Skin of body (tissue), 2 donors: ENCODE data around the gene KIAA0825. TPM values are rescaled to one million over a fixed set of nuclear protein-coding genes. Genes with fewer than 3 reads are reported as not detected.

Source experiments
- DNase-seq: peaks from one replicate; lab custom pipeline; 2025; lab: John Stamatoyannopoulos, UW
- total RNA-seq: library from RNA; depleted of rRNA; stranded (reverse); fragments of >200 nt; gene quantifications from one replicate; pipeline ENCODE4 v1.2.3, GENCODE V29; 2014

Gene KIAA0825
- total RNA-seq, 1 donor from 2014 or later, result 13.4 TPM

DNA sequence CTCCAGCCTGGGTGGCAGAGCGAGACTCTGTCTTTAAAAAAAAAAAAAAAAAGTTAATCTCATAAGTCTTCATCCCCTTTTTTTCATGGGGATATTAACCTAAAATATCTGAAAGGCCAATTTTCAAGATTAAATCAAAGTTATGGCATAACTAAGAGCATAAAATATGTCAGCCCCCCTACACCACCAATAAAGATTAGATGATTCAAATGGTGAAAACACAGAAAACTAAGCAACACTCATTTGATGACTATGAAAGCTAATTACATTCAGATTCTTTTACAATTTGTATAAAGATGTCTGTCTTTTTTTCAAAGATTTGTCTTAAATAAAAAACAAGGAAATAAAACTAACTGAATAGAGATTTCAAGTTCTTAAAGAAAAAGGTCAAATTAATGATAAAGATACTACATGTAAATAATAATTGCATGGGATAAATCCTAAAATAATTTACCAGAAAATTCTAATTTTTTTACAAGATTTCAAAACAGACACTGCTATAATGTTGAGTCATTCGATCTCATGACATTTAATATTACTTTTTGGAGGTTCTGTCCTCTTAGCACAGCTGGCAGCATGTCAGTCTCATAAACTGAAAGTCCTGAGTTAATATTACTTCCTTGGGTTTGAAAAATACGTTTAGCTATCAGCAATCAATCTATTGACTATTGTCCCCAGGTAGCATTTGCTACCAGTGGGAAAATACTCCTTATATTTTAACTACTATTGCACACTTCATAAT lies 112.9 kb downstream of the KIAA0825 start:
- no peak for DNase-seq

DNA sequence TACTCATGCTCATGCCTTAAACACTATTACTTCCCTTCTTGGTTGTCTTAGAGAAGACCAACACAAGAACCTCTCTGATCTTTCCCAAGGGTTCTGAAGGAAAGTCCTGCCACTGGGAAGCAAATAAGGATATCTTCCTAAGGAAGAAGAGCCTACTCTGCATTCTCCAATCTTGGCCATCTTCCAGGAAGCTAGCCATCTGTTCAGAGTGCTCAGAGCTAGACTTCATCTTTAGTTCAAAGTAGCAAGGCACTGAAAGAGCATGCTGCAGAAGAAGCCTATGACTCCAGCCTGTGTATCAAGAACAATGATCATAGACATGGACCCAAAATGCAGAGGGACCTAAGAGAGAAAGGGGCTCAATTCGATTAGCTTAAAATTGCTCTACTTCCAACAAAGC lies 114.7 kb downstream of the KIAA0825 start:
- no peak for DNase-seq

DNA sequence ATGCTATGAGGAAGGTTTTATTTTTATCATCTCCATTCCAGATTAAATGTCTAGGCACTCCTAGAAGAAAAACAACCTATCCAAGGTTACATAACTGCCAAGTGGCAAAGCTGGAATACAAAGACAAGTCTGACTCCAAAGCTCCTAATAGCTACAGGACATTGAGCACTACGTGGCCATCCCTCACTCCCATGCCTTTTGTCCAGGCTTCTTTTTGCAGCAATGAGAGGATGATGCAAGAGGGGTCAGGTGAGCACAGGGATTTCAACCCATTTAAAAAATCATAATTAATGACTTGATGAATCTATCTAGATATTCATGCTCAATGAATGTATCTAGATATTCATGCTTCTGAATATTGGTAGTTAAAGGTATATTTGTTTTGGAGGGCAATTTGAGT lies 117.0 kb downstream of the KIAA0825 start:
- DNase-seq, result no peak

DNA sequence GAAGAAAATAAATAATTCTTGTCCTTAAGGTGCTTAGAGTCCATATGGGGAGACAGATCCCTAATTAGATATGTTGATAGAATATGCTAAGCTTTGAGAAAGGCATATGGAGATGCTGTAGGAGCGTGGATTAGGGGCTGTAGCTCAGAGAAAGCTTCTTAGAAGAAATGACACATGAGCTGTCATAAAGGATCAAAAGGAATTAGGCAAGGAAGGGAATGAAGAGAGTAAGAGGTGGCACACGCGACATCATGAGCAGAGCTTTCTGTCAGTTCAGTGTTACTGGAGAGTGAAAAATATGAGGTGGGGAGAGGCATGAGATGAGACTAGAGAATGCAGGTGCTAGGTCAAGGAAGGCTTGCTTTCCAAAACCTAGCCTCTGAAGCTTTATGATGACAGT lies 118.6 kb downstream of the KIAA0825 start:
- DNase-seq, result no peak

DNA sequence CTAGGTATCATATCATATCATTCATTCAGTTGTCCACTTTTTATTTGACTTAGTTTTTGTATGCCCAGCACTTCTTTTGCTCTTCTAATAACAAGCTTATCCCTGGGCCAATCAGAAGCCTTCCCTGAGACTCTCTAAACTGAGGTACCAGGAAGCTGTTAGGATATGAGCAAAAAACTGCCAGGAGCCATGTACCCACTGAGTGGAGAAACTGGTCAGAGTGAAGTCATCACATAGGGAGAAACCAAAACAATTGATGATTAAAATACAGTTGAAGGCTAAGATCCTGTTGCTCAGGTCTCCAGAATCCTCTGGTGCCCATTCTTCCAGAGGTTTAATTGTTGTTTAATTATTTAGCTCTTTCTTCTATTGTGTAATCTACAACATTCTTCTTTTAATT lies 120.2 kb downstream of the KIAA0825 start:
- DNase-seq, result no peak

DNA sequence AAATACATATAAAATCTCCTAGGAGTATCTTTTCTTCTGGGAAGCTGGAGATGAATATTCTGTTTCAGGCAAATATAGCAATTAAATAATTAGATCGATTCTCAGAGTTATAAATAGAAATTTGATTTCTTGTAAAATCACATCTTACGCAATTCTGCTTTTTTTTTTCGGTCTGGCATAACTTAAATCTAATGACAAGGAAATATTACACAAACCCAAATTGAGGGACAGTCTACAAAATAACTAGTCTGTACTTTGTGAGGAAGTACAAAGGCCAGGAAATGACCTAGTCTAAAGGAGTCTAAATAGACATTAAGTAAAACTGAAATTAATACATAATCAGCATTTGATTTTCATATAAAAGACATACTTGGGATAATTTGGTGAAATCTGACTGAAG lies 133.3 kb downstream of the KIAA0825 start:
- DNase-seq, result no peak

DNA sequence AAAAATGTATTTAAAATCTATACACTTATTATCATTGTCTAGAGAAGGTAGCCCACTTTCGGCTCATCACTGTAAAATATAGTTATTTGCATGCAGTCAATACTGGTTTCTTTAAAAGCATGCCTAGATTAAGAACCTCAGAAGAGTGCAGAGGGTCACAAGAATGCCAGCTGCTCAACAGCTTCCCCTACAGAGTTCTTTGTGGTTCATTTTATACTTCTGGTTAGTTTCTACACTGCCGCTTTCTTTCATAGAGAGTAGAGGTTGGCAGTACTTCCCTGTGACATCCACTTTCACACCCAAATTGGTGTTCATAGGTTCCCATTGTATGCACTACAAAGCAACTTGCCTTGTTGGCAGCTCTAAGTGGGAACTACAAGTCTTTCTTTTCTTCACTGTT lies 137.3 kb downstream of the KIAA0825 start:
- DNase-seq, result no peak

DNA sequence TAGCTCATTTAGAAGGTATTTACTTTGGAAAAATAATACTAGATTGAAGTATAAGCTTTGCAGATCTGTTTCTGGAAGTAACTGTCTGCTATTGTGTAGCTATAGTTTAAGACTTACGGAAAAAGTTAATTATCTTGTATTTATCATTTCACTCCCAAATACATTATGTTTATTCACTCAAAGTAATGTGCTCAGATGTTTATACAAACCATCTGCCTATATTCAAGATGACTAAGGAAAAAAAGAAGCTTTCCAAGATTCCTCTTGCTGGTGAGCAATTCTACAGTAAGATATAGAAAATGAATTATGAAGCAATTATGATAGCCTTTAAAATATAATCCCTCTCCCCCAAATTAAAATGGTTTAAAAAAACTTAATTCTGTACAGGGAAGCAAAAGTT lies 137.9 kb downstream of the KIAA0825 start:
- no peak for DNase-seq

DNA sequence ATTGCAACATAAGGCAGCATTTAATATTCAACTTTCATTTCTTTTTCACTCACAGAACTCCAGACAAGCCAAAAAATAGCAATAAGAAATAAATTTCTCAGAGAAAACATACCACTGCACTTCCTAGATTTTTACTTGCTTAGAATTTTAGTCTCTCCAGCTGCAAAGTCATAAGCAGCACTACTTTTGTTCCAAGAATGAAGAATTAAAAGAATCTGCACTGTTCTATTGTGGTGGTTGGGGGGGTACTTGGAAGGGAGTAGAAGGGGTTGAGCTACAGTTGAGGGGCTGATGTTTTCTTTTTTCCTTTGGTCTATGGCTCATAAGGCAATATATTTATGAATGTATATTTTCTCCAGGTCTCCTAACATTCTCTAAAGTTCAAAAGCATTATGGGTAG lies 144.5 kb downstream of the KIAA0825 start:
- DNase-seq, result peak; percentile 67

DNA sequence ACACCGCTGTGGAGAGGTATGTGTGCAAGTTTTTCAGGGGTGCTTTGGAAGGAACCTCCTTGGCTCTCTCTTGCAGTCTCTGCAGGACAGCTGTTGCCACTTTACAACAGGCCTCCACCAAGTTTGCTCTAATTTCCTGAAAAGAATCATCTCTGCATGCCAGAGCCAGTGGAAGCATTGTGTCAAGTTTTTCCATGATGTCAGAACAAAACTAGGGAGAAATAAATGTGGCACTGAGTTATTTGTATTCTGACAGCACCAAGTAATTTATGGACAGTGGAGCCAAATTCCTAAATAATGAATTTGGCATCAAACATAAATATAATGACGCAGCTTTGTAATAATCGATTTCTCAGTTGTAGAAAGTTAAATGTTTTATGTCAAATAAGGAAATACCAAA lies 146.9 kb downstream of the KIAA0825 start:
- DNase-seq, result peak; percentile 91

DNA sequence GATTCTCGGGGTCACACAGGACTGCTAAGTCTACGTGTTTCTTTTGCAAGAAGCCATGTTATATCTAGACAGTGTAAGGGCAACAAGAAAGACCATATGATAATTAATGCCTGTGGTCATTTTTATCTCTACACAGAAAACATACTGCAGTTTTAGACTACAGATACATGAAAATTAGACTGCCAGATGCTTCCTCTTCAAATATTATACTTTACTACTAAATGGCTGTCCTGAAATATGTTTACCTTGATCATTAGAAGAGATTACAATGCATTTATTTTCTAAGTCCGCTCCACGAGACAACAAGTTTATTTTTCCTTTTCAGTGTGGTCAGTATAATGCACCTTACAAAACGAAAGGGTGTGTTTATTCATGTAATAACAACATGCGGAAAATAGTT lies 147.6 kb downstream of the KIAA0825 start:
- no peak for DNase-seq

DNA sequence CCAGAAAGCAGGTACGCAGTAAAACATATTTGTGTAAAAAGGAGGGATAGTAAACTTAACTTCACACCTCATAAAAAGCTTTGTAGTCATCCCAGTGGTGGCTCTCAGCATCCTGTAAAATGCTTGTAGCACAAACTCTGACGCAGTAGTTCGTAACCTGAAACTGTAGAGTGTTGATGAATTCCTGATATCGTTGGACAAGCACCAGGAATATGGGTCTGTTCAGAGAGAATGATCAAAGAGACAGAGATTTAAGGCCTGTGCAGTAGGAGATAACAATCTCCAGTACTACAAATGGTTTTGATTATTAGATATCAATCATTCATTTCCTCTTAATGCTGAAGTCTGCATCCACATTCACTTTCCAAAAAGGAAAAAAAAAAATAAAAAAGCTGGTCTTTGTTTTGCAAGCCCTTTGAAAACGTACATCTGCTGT lies 148.5 kb downstream of the KIAA0825 start:
- DNase-seq, result peak; percentile 93

DNA sequence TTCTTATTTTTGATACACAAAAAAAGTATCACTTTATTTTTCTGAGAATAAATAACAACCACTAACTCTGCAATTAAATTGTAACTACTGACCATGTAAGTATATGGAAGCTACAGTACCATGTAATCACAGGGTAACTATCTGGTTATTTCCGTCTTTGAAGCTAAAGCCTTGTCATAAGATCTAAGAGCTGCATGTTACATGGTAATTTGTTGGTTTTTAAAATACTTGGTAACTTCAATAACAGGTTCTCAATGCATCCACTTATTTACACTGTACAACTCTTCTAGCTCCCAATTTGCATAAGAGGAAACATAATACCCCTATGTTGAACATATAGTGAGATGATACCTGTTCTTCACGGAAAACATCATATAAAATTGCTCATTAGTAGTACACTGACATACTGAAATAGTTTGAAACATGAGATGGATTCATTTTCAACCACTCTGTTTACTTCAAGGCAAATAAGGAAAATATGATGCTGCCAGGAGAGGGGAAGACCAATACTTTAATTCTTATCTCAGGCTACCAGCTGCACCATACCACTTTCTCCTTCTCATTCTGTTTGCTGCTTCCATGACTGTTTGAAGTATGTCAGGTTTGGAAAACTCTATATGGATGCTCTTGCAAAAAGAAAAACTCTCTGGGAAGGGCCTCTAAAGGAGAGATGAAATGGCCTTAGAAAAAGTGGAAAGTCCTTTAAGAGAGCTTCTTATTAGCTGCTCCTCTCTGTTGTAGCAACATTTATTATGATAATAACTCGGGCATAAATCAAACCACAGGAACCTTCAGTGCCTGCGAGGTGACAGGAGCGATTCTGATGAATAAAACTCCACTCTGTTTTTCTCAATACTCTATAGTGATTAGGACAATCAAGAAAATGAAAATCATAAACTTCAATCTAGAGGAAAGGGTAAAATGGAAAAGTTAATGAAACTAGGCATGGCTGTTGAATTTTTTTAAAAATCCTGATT lies 150.2 kb downstream of the KIAA0825 start:
- DNase-seq, result no peak

DNA sequence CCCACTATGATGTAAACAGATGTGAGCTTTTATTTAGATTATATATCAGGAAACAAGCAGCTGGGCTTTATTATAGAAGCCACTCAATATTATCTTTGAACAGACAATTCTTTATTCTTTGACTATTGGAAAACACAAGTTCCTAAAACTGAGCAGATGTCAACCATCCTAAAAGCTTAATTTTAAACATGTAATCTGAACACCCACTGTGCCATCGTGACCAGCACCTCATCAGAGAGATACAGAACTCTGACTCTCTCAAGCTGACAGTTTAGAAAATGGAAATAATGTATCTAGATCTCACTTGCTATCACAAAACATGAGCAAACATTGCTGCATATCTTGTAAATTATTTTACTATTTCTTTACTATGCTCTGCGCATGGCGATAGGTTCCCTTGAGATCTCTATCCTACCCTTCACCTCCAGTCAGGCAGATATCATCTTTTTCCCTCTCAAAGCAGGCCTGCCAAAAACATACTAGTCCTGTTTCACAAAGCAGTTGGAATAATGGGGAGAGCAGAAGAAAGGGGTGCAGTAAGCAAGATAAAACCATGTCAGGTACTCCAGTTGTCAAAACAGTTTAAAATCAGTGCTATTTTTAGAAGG lies 151.0 kb downstream of the KIAA0825 start:
- DNase-seq, result no peak

DNA sequence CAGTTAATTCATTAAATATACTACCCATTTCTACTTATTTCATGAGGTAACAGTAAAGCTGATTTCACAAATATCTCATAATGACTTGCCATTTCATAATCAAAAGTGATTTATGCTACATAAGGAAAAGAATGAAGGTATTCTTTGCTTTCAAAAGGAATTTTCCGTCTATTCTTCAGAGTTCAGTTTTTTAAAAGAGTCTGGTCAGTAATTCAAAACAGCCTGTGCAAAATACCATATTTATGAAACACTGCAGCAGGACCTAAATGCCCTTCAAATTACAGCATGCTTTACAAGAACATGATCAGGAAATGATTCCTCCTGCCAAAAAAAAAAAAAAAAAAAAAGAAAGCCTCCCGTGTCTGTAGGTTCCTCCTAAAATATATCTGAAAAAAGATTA lies 154.7 kb downstream of the KIAA0825 start:
- peak; percentile 22 for DNase-seq

DNA sequence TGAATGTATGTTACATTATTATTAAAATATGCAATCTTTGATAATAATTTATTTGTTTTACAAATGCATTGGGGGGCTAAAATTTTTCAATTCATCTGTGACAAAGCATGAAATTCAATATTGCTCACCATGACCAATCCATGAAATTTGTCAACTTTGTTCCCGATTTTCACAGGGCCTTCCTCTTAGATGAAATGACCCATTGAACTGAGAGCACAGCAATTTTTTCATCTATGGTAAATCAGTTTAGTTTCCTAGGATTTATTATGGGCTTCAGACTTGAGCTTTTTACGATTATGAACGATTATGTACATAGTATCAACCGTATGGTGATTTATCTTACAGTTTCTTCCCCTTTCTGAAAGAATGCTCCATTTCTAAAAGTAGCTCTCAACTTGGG lies 157.3 kb downstream of the KIAA0825 start:
- DNase-seq, result no peak

DNA sequence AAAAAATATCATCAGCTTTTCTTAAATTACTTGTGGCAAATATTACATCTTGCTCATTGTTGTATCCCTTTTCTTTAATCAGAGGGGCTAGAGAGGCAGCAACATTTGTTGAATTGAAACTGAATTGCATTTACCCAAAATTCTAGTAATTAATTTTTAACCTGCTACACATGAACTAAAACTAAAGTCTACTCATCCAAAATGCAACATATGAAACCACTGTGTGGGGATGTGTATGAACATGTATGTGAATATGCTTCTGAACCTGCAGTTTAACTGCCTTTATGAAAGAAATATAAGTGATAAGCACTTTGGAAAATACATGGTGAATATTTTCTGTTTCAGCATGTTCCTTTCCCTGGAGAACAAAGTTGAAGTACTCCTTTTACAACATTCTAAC lies 158.5 kb downstream of the KIAA0825 start:
- no peak for DNase-seq

DNA sequence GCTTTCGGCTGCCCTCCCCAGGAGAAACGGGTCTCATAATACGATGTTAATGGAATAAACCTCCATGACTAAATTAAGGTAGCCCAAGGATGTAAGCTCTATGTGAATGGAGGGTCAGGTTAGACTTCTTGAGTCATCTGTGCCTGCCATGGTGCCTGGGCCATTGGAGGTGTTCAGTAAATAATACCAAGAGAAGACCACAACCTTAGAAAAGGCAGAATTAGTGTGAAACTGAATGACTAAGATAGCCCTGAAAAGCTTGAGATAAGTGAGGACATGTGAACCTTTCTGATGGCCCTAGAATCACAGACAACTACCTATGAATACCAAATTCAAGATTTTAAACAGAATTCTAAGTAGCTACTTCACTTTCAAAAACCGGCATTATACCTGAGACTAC lies 160.6 kb downstream of the KIAA0825 start:
- no peak for DNase-seq

DNA sequence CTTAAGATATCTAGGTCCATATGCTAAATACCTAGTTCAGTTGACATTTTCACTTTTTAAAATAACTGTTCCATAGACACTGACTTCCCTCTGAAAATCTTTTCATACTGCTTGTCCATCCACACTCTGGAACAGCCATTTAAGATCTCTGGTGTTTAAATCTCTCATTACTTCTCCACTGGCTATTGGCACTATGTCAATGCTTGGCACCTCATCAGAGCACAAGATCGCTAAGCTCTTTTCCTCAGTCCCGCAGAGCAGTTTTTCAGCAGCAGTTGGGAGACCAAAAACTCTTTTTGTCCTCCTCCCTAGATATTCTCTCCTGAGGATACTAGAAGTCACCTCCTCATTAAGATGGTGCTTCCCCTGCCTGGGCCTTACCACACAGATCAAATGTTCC lies 172.7 kb downstream of the KIAA0825 start:
- DNase-seq, result no peak

DNA sequence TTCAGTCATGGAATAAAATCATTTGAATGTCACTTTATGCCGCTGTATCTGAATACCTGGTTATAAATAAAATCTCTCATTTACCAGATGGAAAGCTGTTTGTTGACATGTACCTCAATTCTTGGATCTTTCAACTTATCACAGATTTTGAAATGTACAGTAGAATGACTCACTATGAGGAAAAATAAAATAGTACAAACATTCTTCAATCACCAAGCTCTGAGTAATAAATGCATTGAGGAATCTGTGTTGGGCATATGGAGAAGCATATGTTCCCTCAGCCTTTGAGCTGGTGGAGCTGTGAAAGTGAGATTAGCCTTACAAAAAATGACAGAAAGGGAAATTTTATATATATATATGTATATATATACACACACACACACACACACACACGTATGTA lies 175.4 kb downstream of the KIAA0825 start:
- no peak for DNase-seq

DNA sequence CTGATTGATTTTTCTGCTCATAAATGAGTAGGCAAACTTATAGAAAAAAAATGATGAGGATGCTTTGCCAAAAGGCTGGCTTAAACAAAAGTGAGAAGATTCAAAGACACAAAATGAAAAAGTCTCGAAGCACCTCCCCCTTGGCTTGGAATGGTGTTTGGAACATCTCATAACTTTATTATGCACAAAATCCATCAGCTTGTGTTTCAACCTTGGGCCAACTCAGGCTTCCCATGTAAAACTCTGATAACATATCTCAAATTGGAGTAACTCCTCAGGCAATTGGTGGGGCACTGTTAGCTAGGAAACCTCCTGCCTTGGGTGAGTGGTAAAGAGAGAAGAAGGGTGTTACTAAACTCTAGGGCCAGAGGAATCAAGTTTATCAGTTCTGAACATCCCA lies 176.3 kb downstream of the KIAA0825 start:
- no peak for DNase-seq

DNA sequence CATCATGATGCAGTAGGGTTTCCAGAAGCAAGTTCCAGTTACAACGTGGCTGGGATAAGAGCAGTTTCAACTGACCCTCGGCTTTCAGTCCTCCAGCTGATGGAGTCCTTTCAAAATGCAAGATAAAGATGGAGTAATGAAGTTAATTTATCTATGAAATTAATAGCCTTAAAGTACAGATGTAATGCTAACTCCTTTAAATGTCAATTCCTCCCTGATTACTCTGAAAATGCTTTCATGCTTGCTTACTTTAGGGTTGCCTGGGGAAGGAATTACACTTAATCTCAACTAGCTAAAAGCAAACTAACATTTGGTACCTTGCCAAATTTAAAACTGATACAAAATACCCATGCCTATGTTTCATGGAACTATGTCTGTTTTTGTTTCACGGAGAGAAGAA lies 178.4 kb downstream of the KIAA0825 start:
- no peak for DNase-seq
